Mesenchymal stem cell (in vitro differentiated cells and primary cell): ENCODE data around the gene CASP14.
"Not testable (repeated sequence)": the region's sequence is repeated elsewhere in the genome, so short reads cannot be mapped to it uniquely, and the experiment has no call there.

Source experiments
- DNase-seq: peaks from one replicate; pipeline ENCODE4 v3.0.0-alpha.2; 2013
- H2AFZ ChIP-seq: one replicate; pipeline ENCODE4 v1.6.1; 2013; ENCODE audit warnings: low read depth, mild to moderate bottlenecking, control low read depth, inconsistent platforms, low read length, moderate library complexity
- H2AK5ac ChIP-seq: 2 replicates; pipeline ENCODE4 v1.6.1; 2013; ENCODE audit warnings: low read length, moderate library complexity, mild to moderate bottlenecking, inconsistent platforms; ENCODE audit not compliant: severe bottlenecking
- H2BK120ac ChIP-seq: one replicate; pipeline ENCODE4 v1.6.1; 2013; ENCODE audit warnings: low read depth, mild to moderate bottlenecking, inconsistent platforms, low read length, moderate library complexity
- H2BK12ac ChIP-seq, 2 experiments: one replicate each; pipeline ENCODE4 v1.6.1; 2013; ENCODE audit warnings: inconsistent platforms in 2 of 2, low read length in 2 of 2, mild to moderate bottlenecking in 2 of 2, moderate library complexity in 2 of 2, control low read depth in 1 of 2
- H2BK15ac ChIP-seq: one replicate; pipeline ENCODE4 v1.6.1; 2013; ENCODE audit warnings: mild to moderate bottlenecking, low read depth, inconsistent platforms; ENCODE audit not compliant: poor library complexity, severe bottlenecking
- H2BK5ac ChIP-seq: 2 replicates; pipeline ENCODE4 v1.6.1; 2013; ENCODE audit warnings: low read depth, mild to moderate bottlenecking, low read length, control low read depth, inconsistent platforms; ENCODE audit not compliant: poor library complexity, severe bottlenecking
- H3K14ac ChIP-seq, 2 experiments: one replicate each; pipeline ENCODE4 v1.6.1; 2013; ENCODE audit warnings: inconsistent platforms in 2 of 2, low read length in 2 of 2, control low read depth in 1 of 2, mild to moderate bottlenecking in 1 of 2, moderate library complexity in 1 of 2
- H3K18ac ChIP-seq, 2 experiments: one replicate each; pipeline ENCODE4 v1.6.1; 2013; ENCODE audit warnings: inconsistent platforms in 2 of 2, low read length in 2 of 2, control low read depth in 1 of 2, low read depth in 1 of 2, mild to moderate bottlenecking in 1 of 2
- H3K23ac ChIP-seq, 2 experiments: one replicate each; pipeline ENCODE4 v1.6.1; 2013; ENCODE audit warnings: inconsistent platforms in 2 of 2, low read length in 2 of 2, mild to moderate bottlenecking in 2 of 2, moderate library complexity in 2 of 2, control low read depth in 1 of 2
- H3K27ac ChIP-seq: 2 replicates; pipeline ENCODE4 v1.5.1; 2013; ENCODE audit warnings: mild to moderate bottlenecking, moderate library complexity, low read length, control low read depth, inconsistent platforms; ENCODE audit not compliant: poor library complexity, severe bottlenecking
- H3K27me3 ChIP-seq, 2 experiments: 2 replicates each; pipeline versions ENCODE4 v1.6.1 to v1.7.0; 2013; ENCODE audit warnings: low read length in 2 of 2, mild to moderate bottlenecking in 2 of 2, moderate library complexity in 2 of 2, control low read depth in 1 of 2, inconsistent platforms in 1 of 2; ENCODE audit not compliant: control insufficient read depth in 1 of 2, insufficient read depth in 1 of 2
- H3K36me3 ChIP-seq, 2 experiments: 2 replicates each; pipeline versions ENCODE4 v1.6.1 to v1.7.0; 2013; ENCODE audit warnings: low read length in 2 of 2, control low read depth in 1 of 2, inconsistent platforms in 1 of 2, low read depth in 1 of 2, mild to moderate bottlenecking in 1 of 2; ENCODE audit not compliant: insufficient read depth in 2 of 2, control insufficient read depth in 1 of 2
- H3K4ac ChIP-seq, 2 experiments: one replicate each; pipeline ENCODE4 v1.6.1; 2013; ENCODE audit warnings: inconsistent platforms in 2 of 2, low read length in 2 of 2, mild to moderate bottlenecking in 2 of 2, moderate library complexity in 2 of 2, control low read depth in 1 of 2, low read depth in 1 of 2
- H3K4me1 ChIP-seq: 2 replicates; pipeline ENCODE4 v1.6.1; 2013; ENCODE audit warnings: low read depth, low read length, control low read depth; ENCODE audit not compliant: control insufficient read depth, insufficient read depth
- H3K4me2 ChIP-seq: 2 replicates; pipeline ENCODE4 v1.6.1; 2013; ENCODE audit warnings: low read length, mild to moderate bottlenecking, inconsistent platforms; ENCODE audit not compliant: poor library complexity, severe bottlenecking
- H3K4me3 ChIP-seq, 2 experiments: 2 replicates each; pipeline versions ENCODE4 v1.5.1 to v1.7.0; 2013; ENCODE audit warnings: low read length in 2 of 2, mild to moderate bottlenecking in 2 of 2, control low read depth in 1 of 2, low read depth in 1 of 2; ENCODE audit not compliant: insufficient read depth in 1 of 2
- H3K79me1 ChIP-seq: replicated peaks from 2 replicates; pipeline ENCODE4 v1.6.1; 2013; ENCODE audit warnings: mild to moderate bottlenecking, control low read depth, low read length, inconsistent platforms; ENCODE audit not compliant: poor library complexity, severe bottlenecking
- H3K9ac ChIP-seq: 2 replicates; pipeline ENCODE4 v1.7.0; 2013; ENCODE audit warnings: mild to moderate bottlenecking, low read length, moderate library complexity
- H3K9me3 ChIP-seq: 2 replicates; pipeline ENCODE4 v1.7.0; 2013; ENCODE audit warnings: mild to moderate bottlenecking, low read length; ENCODE audit not compliant: control insufficient read depth
- H4K8ac ChIP-seq: one replicate; pipeline ENCODE4 v1.6.1; 2013; ENCODE audit warnings: inconsistent platforms, mild to moderate bottlenecking, low read length, moderate library complexity
- H4K91ac ChIP-seq: one replicate; pipeline ENCODE4 v1.6.1; 2013; ENCODE audit warnings: mild to moderate bottlenecking, low read length, inconsistent platforms
- WGBS: methylation state at CpG from one replicate; pipeline ENCODE4 v1.1.7; 2013; ENCODE audit warnings: mixed read lengths; 5-methylcytosine and 5-hydroxymethylcytosine counted together

Gene CASP14

DNA sequence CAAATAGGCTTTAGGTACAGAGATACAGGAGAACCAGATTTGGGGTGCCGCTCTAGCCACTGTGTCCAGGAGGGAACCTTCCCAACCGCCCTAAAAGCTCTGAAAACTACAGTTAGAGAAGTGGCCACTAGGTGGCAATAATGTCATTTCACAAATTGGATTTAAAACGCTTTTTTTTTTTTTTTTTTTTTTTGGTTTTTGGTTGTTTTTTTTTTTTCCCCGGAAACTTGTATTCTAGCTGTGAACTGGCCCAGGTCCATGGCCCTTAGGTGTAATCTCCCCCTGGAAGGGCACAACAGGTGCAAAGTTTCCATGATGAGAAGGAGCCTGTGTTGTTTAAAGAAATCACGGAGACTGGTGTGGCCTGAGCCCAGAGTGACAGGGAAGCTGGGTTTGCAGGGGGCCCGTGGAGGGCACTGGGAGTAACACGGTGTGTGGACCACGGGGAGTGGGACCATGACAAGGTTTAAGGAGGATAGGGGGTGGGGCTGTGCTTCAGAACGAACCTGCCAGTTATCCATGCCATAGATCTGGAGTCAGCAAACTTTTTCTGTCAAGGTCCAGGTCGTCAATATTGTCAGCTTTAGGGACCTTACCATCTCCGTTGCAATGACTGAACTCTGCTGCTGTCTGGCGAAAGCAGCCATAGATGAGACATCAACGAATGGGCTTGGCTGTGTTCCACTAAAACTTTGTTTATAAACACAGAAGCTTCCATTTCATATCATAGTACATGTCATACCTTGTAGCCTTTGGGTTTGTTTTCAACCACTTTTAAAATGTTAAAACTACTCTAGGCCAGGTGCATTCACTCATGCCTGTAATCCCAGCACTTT lies 42.9 kb downstream of the CASP14 start:
- Histone ChIP-seq H4K91ac (no peak overlapping the region), H3K36me3 (no peaks in the 10 kb centered on the region), H4K8ac (no peak overlapping the region), H3K14ac (no peak overlapping the region), H3K4ac (no peak overlapping the region), H2BK15ac (no peak overlapping the region), H3K4me1 (no peaks in the 10 kb centered on the region), H2AFZ (no peak overlapping the region), H3K4me2 (no peak overlapping the region), H3K23ac (no peak overlapping the region), H3K9me3 (no peaks in the 10 kb centered on the region), H3K27me3 (peaks cover 16 to 28% of the 10 kb centered on the region in 2 experiments), H2AK5ac (no peak overlapping the region), H3K79me1 (no peaks in the 10 kb centered on the region), H3K4me3 (no peak overlapping the region), H3K18ac (peak overlapping the region in 1 of 2 experiments; percentile 60), H3K27ac (no peak overlapping the region), H2BK5ac (no peak overlapping the region), H3K9ac (no peak overlapping the region), H2BK12ac (no peak overlapping the region), H2BK120ac (no peak overlapping the region)
- WGBS: 48% methylated on average over 11 of the region's 13 CpGs
- DNase-seq: peak; percentile 77

DNA sequence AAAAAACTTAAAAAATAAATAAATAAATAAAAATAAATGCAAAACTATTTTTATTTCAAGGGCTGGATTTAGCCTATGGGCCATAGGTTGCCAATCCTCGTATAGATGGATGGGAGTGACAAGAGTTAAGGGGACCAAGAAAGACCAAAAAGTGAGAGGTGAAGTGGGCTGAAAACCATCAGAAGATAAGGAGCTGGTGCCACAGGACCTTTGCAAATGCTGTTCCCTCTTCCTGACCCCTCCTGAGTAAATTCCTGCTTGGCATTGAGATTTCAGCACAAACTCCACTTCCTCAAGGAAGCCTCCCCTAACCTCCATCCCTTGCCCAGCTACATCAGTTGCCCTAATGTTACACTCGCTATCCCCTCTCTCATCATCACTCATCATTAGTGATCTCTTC lies 43.7 kb downstream of the CASP14 start:
- no peak overlapping the region for H4K91ac ChIP-seq
- WGBS: 68% methylated on average over 2 of the region's 2 CpGs
- H3K27ac ChIP-seq: no peak overlapping the region
- no peak overlapping the region for H3K9ac ChIP-seq
- no peak overlapping the region for H3K14ac ChIP-seq
- peaks cover 10 to 23% of the 10 kb centered on the region in 2 experiments for H3K27me3 ChIP-seq
- no peak overlapping the region for H4K8ac ChIP-seq
- H3K4ac ChIP-seq: no peak overlapping the region
- H2BK5ac ChIP-seq: no peak overlapping the region
- H3K4me2 ChIP-seq: no peak overlapping the region
- no peaks in the 10 kb centered on the region for H3K79me1 ChIP-seq
- H2BK120ac ChIP-seq: no peak overlapping the region
- DNase-seq: no peak
- no peak overlapping the region for H3K23ac ChIP-seq
- H2BK15ac ChIP-seq: no peak overlapping the region
- no peaks in the 10 kb centered on the region for H3K4me1 ChIP-seq
- no peak overlapping the region for H3K4me3 ChIP-seq
- no peak overlapping the region for H3K18ac ChIP-seq
- H2AFZ ChIP-seq: no peak overlapping the region
- H3K9me3 ChIP-seq: no peaks in the 10 kb centered on the region
- no peaks in the 10 kb centered on the region for H3K36me3 ChIP-seq
- H2BK12ac ChIP-seq: no peak overlapping the region
- H2AK5ac ChIP-seq: no peak overlapping the region

DNA sequence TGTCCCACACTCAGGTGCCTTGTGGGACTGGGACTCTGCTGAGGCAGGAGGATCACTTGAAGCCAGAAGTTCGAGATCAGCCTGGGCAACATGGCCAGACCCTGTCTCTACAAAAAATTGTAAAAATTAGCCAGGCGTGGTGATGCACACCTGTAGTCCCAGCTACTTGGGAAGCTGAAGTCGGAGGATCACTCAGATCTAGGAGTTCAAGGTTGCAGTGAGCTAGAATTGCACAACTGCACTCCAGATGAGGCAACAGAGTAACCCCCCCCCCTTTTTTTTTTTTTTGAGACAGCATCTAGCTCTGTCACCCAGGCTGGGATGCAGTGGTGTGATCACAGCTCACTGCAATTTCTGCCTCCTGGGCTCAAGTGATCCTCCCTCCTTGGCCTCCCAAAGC lies 46.9 kb downstream of the CASP14 start:
- no peak overlapping the region for H2BK5ac ChIP-seq
- no peak overlapping the region for H2AK5ac ChIP-seq
- no peak overlapping the region for H3K9ac ChIP-seq
- H3K9me3 ChIP-seq: no peaks in the 10 kb centered on the region
- no peak overlapping the region for H3K4me3 ChIP-seq
- no peaks in the 10 kb centered on the region for H3K4me1 ChIP-seq
- H4K8ac ChIP-seq: no peak overlapping the region
- H3K14ac ChIP-seq: no peak overlapping the region
- H3K79me1 ChIP-seq: no peaks in the 10 kb centered on the region
- H3K4ac ChIP-seq: no peak overlapping the region
- 70% methylated on average over 3 of the region's 3 CpGs for WGBS
- H3K4me2 ChIP-seq: no peak overlapping the region
- no peak overlapping the region for H2BK12ac ChIP-seq
- no peak overlapping the region for H4K91ac ChIP-seq
- no peak overlapping the region for H3K27ac ChIP-seq
- no peaks in the 10 kb centered on the region for H3K36me3 ChIP-seq
- H3K23ac ChIP-seq: no peak overlapping the region
- H3K27me3 ChIP-seq: peaks cover 9 to 16% of the 10 kb centered on the region in 2 experiments
- no peak overlapping the region for H3K18ac ChIP-seq
- H2AFZ ChIP-seq: no peak overlapping the region
- no peak overlapping the region for H2BK15ac ChIP-seq
- no peak for DNase-seq
- no peak overlapping the region for H2BK120ac ChIP-seq

DNA sequence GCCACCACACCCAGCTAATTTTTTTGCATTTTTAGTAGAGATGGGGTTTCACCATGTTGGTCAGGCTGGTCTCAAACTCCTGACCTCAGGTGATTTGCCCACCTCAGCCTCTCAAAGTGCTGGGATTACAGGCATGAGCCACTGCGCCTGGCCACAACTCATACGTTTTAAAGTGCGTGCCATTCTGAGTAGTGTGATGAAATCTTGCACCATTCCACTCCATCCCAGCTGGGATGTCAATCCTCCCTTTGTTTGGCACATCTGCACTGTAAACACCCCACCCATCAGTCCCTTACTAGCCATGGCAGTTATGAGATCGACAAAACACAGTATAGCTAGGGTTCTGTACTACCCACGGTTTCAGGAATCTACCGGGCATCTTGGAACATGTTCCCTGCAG lies 48.7 kb downstream of the CASP14 start:
- H2BK15ac ChIP-seq, H2BK120ac ChIP-seq, H3K9ac ChIP-seq, H2AK5ac ChIP-seq, H3K14ac ChIP-seq, H3K18ac ChIP-seq, H2BK12ac ChIP-seq, H4K91ac ChIP-seq, H3K4me1 ChIP-seq, H3K79me1 ChIP-seq, H2AFZ ChIP-seq, H2BK5ac ChIP-seq, H3K4me3 ChIP-seq, H3K4me2 ChIP-seq, H3K36me3 ChIP-seq, H3K27ac ChIP-seq, H4K8ac ChIP-seq, H3K4ac ChIP-seq, H3K9me3 ChIP-seq, H3K23ac ChIP-seq, DNase-seq: not testable (repeated sequence)
- H3K27me3 ChIP-seq: peaks cover 9 to 16% of the 10 kb centered on the region in 2 experiments
- WGBS: 87% methylated on average over 6 of the region's 6 CpGs
